GM21786 (cell line): ENCODE measurements around the gene RAD51B.

Source experiments
- ATAC-seq: cut with Tn5 transposase; IDR thresholded peaks from one replicate; pipeline ENCODE4 v1.9.1; 2021; ENCODE audit not compliant: unreplicated experiment

RAD51B gene

DNA sequence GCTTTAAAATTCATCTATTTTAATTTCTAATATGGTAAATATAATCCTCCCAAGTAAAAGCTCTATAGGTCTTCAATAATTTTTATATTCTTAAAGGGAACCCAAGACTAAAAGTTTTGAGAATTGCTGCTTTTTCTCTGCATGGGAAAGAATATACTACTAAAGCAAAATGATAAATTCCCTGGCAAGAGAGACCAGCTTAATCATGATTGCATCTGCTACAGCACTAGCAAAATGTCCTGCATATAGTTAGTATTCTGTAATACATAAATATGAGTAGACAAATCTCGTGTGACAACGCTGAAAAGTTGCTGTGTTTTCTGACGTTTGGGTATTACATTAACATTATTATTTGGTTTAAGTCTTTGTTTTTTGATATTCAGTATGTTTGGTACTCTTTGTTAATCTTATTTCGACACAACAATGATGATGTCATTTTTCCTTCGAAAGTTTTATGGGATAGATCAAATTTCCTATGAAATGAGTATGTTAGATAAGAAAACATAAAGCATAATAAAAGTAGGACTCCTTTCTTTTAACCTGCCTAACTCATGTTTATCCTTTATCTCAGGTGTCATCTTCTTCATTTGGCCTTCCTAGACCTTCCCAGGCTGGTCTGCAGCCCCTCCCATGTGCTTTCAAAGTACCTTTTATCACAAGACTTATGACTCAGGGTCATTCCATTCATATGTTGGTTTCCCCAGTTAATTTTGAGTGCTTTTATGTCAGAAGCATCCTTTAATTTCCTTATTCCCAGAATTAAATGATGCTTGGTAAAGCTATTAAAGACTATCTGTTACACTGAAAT is 321.9 kb downstream of the RAD51B start:
- ATAC-seq, result no peak

DNA sequence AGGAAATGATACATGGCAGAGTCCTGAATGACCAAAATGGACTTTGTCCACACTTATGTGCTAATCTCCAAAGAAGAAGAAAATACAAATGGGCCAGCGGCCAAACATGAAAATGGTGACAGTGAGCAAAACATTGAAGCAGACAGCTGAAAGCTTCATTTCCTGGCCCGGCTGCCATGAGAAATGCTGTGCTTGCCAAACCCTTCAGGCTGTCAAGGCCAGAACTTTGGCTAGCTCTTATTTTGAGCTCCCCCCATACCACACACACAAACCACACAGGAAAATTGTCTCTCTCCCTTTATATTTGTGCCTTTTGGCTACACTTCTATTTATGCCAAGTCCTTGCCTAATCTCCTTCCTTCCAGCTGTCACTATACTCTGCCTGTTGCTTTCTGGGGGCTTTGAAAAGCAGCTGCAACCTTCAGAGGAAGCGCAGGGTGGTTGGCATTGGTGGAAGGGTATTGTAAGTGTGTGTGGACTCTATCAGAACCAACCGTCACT is 323.8 kb downstream of the RAD51B start:
- ATAC-seq, result no peak

DNA sequence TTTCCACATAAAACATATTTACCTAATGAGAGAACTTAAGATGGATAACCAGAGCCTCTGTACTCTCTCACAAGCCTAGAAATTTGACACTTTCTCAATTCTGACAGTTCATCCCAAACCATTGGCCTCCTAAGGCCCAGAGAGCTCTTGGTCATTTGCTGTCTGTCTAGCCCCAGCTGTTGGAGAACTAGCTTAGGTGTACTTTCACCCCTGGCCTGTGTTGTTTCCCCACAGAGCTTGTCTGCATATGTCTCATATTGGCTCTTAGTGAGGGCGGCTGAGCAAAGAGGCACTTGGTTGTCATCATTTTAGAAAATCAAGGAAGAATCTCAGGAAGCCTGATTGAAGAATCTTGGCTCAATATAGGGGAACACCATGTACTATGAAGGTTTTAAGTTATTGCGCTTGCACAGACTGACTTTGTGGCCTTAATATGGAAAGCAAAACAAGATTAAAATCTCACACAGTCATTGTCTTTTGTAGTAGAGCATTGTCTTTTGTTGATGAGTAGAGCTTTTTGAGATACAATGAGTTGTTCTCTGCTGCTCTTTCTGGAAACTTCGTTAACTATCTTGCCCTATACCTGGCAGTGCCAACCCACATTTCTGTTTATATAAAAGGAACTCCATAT is 324.6 kb downstream of the RAD51B start:
- ATAC-seq, result no peak

DNA sequence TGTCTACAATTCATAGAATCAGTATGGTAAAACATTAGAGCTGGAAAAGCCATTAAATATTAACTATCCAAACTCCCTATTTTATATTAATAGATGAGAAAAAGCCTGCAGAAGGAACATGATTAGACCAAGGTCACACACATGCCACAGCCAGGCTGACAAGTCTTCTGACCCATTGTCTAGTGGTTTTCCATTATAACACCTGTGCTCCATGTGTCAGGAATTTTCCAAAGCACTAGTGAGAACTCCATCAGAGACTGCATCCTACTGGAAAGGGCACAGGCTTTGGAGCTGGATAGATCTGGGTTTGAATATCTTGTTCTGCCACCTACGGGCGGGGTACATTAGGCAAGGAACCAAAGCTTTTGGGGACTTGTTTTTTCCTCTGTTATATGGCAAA is 325.5 kb downstream of the RAD51B start:
- no peak for ATAC-seq

DNA sequence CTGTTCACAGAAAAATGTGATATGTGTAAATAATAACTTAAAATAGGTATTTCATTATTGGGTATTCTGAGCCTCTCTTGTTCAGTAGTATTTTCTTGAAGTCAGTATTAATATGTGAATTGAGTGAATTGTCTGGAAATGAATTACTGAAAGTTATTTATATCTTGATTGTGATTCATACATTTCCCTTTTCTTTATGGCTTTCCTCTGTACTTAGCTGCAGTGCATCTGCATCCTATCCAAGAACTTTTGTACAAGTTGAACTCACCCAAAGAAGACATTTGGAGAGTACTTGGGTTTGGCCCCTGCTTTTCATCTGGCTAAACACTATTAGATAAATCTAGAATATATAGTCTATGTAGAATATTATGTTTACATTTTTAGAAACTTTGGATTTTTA is 326.0 kb downstream of the RAD51B start:
- ATAC-seq, result no peak

DNA sequence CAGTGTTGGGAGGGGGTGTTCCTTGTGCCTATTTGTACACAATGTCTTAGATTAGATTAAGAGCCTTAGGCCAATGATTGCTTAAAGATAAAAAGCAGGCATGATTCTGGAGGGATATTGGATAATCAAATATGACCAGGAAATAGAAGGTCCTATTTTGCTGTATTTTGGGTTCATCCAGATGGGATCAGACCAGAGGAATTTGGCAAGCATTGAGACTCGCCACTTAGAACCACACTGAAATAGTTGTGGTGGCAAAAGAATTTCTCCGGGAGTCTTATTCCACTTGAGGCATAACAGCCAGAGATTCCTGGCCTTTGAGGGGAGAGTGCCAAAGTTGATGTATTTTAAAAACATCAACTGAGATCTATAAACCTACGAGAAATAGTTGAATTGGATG is 327.2 kb downstream of the RAD51B start:
- no peak for ATAC-seq

DNA sequence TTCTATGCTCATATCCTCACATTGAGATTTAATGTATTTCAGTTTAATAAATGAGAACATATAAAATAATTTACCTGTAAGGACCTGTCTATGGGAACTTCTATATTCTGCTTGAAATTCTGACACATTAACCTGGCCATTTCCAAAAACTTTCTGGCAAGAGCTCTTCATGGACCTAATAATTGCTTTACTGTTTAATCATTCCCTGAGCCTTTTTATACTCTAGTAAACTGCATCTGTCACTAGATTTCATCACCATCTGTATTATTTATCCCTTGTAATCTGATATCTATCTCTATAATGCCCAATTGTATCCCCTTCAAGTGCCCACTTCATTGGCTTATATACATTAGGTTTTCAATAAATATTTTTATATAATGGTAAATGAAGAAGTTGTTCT is 327.7 kb downstream of the RAD51B start:
- ATAC-seq, result no peak

DNA sequence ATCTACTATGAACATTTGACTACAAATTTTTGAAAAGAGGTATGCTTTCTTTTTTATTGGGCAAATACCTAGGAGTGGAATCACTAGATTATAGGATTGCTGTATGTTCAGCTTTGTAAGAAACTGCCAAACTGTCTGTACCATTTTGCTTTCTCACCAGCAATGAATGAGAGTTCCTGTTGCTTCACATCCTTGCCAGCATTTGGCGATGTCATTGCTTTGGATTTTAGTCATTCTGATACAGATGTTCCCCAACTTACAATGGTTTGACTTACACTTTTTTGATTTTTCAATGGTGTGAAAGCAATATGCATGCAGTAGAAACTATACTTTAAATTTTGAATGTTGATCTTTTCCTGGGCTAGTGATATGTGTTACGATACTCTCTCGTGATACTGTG is 328.7 kb downstream of the RAD51B start:
- no peak for ATAC-seq

DNA sequence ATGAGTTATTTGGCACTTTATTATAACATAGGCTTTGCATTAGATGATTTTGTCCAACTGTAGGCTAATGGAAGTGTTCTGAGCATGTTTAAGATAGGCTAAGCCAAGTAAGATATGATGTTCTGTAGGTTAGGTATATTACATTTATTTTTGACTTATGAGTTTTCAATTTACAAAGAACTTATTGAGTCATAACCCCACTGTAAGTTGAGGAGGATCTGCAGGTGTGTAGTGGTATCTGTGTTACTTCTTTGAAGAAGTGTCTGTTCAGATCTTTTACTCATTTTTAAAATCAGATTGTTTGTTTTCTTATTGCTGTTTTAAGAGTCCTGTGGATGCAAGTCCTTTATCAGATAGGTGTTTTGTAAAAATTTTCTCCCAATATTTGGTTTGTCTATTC is 329.2 kb downstream of the RAD51B start:
- ATAC-seq, result no peak

DNA sequence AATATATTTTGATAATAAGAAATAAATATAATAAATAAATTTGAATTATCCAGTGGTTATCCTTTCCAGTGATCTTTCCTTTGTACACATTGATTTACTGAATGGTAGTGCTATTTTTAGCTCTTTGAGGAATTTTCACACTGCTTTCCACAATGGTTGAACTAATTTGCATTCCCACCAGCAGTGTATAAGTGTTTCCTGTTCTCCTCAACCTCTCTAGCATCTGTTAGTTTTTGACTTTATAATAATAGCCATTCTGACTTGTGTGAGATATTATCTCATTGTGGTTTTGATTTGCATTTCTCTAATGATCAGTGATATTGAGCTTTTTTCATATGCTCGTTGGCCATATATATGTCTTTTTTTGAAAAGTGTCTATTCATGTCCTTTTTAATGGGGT is 333.7 kb downstream of the RAD51B start:
- no peak for ATAC-seq

DNA sequence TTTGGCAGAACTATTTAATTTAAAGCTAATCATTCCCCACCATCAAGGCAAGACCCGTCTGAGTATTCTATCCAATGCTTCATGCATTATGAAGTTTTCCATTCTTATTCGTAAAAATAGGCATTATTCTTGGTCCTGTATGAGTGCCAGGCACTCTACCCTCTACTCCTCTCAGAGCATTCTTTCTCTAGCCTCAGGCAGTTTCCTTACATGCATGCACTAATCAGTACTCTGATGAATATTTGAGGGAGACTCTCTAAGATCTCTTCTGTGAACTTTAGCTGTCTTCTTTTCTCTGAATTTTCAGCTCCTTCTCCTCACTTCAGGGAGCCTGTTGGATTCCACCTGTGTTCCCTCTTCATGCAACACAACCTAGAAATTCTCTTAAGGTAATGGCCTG is 334.7 kb downstream of the RAD51B start:
- ATAC-seq, result no peak

DNA sequence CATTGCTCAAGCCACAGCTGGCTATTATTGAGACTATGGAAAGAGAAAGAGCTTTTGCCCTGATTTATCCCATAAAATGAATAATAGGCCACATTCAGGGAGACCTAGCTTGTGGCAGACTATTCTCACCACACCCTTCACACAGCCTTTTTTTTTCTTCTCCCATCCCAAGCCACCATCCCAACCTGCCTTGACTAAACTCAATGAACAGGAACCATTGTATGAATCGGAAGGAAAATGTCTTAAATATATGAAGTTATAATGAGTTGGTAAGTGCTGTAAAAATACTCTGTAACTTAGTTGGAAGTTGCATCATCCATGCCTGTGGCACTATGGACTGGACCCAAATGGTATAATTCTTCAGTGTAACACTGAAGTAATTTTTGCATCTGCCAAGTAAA is 338.4 kb downstream of the RAD51B start:
- no peak for ATAC-seq

DNA sequence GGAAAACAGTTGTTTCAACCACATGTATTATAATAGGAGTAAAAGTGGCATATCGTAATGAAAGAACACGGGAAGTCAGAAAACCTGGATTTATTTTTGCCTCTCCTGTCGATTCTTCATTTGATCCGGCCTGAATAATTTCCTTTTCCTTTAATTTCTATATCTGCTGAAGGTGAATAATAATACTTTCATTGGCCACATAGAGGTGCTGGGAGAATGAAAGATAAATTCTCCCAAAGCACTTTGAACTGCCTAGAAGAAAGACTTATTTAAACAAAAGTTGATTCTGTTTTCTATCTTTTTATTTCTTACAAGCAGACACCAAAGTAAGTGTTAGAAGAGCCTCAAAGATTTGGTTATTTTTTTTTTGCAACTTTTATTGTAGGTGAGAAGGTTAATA is 339.1 kb downstream of the RAD51B start:
- ATAC-seq, result no peak

DNA sequence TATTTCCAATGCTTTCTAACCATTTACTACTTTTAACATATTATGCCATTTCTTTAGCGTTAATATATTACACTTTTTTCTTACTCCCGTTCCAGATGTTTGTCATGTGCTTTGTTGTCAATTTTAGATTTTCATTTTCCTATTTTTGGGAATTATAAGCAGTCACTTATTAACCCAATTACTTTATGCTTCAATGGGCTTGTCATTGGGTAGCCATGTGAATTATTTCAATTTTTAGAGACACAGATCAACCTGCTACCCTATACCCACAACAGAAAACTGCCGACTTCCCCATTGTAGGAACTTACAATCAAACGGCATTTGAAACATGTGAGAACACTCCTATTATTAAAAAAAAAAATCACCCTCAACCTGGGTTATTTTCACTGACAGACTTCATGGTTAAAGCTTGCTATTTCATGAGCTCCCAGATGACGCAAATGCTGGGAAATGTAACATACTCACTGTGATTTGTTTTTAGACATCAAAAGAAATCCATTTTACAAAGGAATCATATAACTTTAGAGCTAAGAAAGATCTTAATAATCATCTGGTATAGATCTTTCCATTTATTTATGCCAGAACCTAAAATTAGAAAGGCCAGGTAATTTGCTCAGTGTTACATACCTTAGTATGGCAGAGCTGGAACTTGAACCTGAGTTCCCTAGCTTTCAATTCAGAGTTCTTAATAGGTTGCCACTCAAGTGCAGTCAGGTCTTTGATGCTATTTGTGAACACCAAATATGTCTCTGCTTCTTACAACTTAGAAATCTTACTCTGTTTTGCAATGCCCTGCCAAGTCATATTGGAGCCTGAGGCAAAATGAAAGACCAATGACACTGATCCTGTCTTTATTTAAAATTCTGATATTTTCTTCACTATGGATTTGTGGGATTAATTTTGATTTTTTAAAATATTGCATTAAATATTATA is 340.4 kb downstream of the RAD51B start:
- no peak for ATAC-seq

DNA sequence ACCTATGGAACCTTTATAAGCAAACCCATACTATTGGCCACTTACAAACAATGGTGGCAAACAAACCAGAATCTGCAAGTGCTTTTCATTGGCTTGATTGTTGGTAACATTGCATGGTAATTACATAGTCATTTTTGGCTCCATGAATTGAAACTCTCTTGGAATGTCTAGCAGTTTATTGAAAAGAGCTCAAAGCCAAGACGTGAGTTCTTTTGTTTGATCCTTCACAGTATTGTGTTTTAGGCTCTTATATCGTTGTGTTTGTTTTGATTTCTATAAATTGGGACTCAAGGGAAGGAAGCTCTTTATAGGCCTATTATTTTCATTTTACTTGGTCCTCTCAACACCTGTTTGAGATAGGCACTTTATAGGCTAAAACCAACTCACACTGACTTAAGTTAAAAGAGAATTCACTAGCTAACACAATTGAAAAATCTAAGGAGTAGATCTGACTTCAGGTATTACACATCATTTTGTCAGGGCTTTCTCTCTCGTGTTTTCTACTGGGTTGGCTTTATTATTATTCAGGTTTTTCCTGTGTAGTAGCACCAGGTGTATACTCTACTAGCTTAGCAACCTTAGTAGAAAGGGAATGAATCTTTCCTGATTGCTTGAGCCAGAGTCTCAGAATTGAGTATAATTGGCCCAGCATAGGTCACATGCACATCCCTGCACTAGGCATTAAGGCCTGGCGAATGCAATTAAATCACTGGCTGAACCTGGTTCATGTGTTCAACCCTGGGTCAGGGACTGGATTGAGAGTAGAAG is 341.4 kb downstream of the RAD51B start:
- no peak for ATAC-seq

DNA sequence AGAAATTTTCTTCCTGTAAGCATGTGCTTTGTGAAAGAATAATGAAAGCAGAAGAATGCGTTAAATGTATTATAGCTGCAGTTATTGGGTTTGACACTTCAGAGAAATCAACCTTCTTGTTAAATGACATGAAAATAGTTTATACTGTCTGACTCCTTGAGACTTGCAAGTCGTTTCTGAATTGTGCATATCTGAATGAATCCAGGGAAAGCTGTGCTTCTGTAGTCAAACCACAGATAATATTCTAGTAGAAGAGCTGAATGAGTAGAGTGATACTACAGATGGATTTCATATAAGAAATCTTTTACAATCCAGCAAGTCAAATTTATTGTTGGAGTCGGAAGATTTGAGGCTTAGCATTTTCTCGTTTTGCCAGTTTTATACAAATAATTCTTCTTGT is 343.3 kb downstream of the RAD51B start:
- ATAC-seq, result no peak

DNA sequence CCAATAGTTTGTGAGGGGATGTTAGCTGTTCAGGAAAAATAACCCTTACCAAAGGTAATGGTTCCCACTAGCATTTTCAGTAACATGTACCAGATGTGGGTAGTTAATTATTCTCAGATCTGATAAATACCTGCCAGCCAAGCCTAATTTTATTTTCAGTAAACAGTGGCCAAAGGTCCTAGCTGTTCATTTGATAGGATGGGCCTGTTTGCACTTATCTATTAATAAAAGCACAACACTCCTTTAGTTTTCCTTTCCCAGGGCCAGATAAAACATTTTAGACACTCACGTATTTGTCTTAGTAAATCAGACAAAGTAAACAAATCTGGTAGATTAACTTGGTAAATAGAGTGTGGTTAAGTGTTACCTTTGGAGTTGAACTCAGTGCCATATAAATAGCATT is 345.1 kb downstream of the RAD51B start:
- no peak for ATAC-seq

DNA sequence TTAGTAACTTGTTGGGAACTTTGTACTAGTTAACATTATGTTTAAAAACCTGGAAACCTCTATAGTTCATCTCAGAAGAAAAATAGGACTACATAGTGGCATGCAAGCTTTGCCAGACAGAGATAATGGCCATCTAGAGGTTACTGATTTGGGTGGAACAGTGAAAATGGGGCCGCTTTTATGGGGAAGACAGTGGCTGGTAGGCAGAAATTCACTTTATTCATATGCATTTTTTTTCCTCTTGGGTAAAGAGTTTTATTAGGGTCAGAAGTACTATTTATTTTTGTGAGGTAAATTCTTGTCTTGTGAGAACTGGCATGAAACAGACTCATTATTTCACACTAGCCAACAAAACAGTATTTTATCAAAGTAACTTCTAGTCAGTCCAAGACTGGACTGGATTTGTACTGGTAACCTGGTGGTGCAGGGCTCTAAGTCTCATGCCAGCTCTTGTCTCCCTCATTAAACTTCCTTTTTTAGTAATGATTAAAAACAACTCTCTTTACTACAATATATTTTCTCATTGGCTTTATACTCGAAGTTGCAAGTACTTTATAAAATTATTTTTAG is 345.8 kb downstream of the RAD51B start:
- ATAC-seq, result no peak

DNA sequence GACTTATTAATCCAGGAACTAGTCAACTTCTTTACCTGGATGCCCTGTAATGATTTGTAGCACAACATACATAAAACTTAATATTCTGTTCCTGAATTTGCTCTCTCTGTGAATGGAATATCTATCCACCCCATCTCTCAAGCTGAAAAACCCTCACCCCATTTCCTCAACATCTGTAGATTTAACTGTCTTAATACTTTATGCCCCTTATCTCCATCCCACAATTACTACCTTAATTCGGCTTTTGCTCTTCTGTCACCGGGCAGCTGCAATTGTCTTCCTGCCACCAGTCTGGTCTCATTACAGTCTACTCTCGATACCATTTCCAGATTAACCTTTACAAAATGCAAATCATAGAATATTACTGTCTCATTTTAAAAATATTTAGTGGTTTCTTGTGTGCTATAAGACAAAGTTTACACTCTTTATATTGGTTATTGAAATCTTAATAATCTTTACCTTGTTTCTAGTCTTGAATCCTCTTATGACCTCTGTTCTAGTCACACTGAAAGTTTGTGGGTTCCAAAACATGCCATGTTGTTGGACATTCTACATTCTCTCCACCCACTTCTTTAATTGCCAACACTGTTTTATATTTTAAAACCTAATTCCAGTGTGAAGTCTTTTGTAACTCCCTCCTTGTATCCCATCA is 347.3 kb downstream of the RAD51B start:
- ATAC-seq, result no peak
